HepG2 (cell line): ENCODE data around the gene NDUFS6. TPM values are rescaled to one million over a fixed set of nuclear protein-coding genes. Genes with fewer than 3 reads are reported as not detected.

Source experiments
- ATAC-seq: fragments of 200-7000 bp; cut with Tn5 transposase; 3 replicates; pipeline ENCODE4 v1.9.1; 2020; ENCODE audit warnings: mild to moderate bottlenecking, moderate library complexity
- BruUV-seq: library from RNA; stranded (reverse); fragments of 400-500 nt; replicated peaks from 2 replicates; lab custom pipeline; 2021; lab: Mats Ljungman, UMichigan
- CTCF ChIA-PET: fragments of 300-600 bp; formaldehyde crosslinking; extraction: SDS; loops from one replicate; lab custom pipeline; 2021; ENCODE audit warnings: low total read pairs, inconsistent platforms, low intra/inter-chr PET ratio; lab: Yijun Ruan, JAX
- POLR2A ChIA-PET: fragments of 350-600 bp; sonication (Branson Sonifier 250); formaldehyde crosslinking; loops from one replicate; lab custom pipeline; 2020; ENCODE audit warnings: antibody characterized with exemption, inconsistent platforms; lab: Yijun Ruan, JAX
- DNase-seq: peaks from one replicate; pipeline ENCODE4 v3.0.0-alpha.2; 2015; ENCODE audit warnings: low spot score
- FAIRE-seq: peaks from 3 replicates; lab custom pipeline; 2011; peaks lifted over from hg19 to GRCh38; lab: Jason Lieb, UNC
- H2AFZ ChIP-seq: one replicate; pipeline ENCODE4 v1.6.1; 2011; ENCODE audit warnings: low read length, inconsistent platforms
- H3K27ac ChIP-seq: fragments of 300-600 bp; 3 replicates; pipeline ENCODE4 v1.8.0; 2011; ENCODE audit warnings: mixed run types, mild to moderate bottlenecking, mixed read lengths, low read length, inconsistent platforms; ENCODE audit not compliant: insufficient read depth; ENCODE audit errors: extremely low read length
- H3K27me3 ChIP-seq, 2 experiments: fragments of 200-600 bp in 1 of 2; 2 replicates in 1 of 2; 3 replicates in 1 of 2; pipeline versions ENCODE4 v1.6.0 to v1.8.0; 2011; ENCODE audit warnings: low read length in 2 of 2, mild to moderate bottlenecking in 2 of 2, moderate library complexity in 2 of 2, inconsistent platforms in 1 of 2; ENCODE audit not compliant: insufficient read depth in 2 of 2, control insufficient read depth in 1 of 2
- H3K36me3 ChIP-seq, 2 experiments: fragments of 200-600 bp in 1 of 2; replicated peaks in 1 of 2; 2 replicates in 1 of 2; 3 replicates in 1 of 2; pipeline versions ENCODE4 v1.5.1 to v1.8.0; 2011; ENCODE audit warnings: low read length in 2 of 2, inconsistent platforms in 1 of 2; ENCODE audit not compliant: insufficient read depth in 2 of 2, control insufficient read depth in 1 of 2
- H3K4me1 ChIP-seq: 2 replicates; pipeline ENCODE4 v1.5.1; 2012; ENCODE audit warnings: low read length, inconsistent platforms; ENCODE audit not compliant: insufficient read depth
- H3K4me2 ChIP-seq: 2 replicates; pipeline ENCODE4 v1.6.0; 2011; ENCODE audit warnings: low read depth, low read length, inconsistent platforms
- H3K4me3 ChIP-seq, 3 experiments: fragments of 200-600 bp in 1 of 3; sonication (generic), shearing (Covaris generic) in 1 of 3; replicated peaks in 1 of 3; 2 replicates each; pipeline ENCODE4 v1.5.1; 2011 to 2016; ENCODE audit warnings: low read length in 3 of 3, inconsistent platforms in 2 of 3, low read depth in 2 of 3, mild to moderate bottlenecking in 2 of 3, control low read depth in 1 of 3, mixed read lengths in 1 of 3; ENCODE audit not compliant: insufficient read depth in 1 of 3
- H3K79me2 ChIP-seq: one replicate; pipeline ENCODE4 v1.6.1; 2011; ENCODE audit warnings: low read length, inconsistent platforms; ENCODE audit not compliant: insufficient read depth
- H3K9ac ChIP-seq: 2 replicates; pipeline ENCODE4 v1.6.0; 2011; ENCODE audit warnings: mild to moderate bottlenecking, low read depth, low read length, inconsistent platforms; ENCODE audit not compliant: insufficient read depth
- H3K9me3 ChIP-seq: 2 replicates; pipeline ENCODE4 v1.5.1; 2012; ENCODE audit warnings: mild to moderate bottlenecking, low read length
- H4K20me1 ChIP-seq: 2 replicates; pipeline ENCODE4 v1.6.0; 2011; ENCODE audit warnings: inconsistent platforms, mild to moderate bottlenecking, low read length, moderate library complexity; ENCODE audit not compliant: insufficient read depth
- IRF2 ChIP-seq: IDR thresholded peaks from 2 replicates; pipeline ENCODE4 v1.6.1; 2018; ENCODE audit warnings: missing genetic modification reagents, missing compliant biosample characterization
- MAFG ChIP-seq: sonication (generic); formaldehyde crosslinking; IDR thresholded peaks from 2 replicates; pipeline ENCODE4 v1.5.1; 2020; ENCODE audit warnings: mild to moderate bottlenecking, missing genetic modification reagents
- NFIB ChIP-seq: sonication (generic); formaldehyde crosslinking; IDR thresholded peaks from 2 replicates; pipeline ENCODE4 v1.9.0; 2021; ENCODE audit warnings: missing genetic modification reagents, mild to moderate bottlenecking, borderline replicate concordance
- ONECUT2 ChIP-seq: sonication (generic); formaldehyde crosslinking; IDR thresholded peaks from 2 replicates; pipeline ENCODE4 v1.4.0; 2020; ENCODE audit warnings: missing genetic modification reagents
- POLR2A ChIP-seq, 2 experiments: IDR thresholded peaks; 2 replicates each; pipeline ENCODE4 v1.6.1; 2011; ENCODE audit warnings: low read depth in 2 of 2, low read length in 2 of 2, mild to moderate bottlenecking in 1 of 2, moderate library complexity in 1 of 2; ENCODE audit not compliant: insufficient read depth in 1 of 2
- RARA ChIP-seq: IDR thresholded peaks from 2 replicates; pipeline ENCODE4 v1.6.1; 2016; ENCODE audit warnings: missing genetic modification reagents, missing compliant biosample characterization
- REL ChIP-seq: sonication (generic); formaldehyde crosslinking; conservative IDR thresholded peaks from 2 replicates; pipeline ENCODE4 v1.8.0; 2022; ENCODE audit warnings: mild to moderate bottlenecking, missing genetic modification reagents, moderate library complexity
- SAFB2 ChIP-seq: sonication (generic); formaldehyde crosslinking; IDR thresholded peaks from 2 replicates; pipeline ENCODE4 v1.5.1; 2020; ENCODE audit warnings: missing genetic modification reagents, low read depth, mild to moderate bottlenecking, borderline replicate concordance
- SNAPC5 ChIP-seq: sonication (generic); formaldehyde crosslinking; IDR thresholded peaks from 2 replicates; pipeline ENCODE4 v1.8.1; 2023; ENCODE audit warnings: mild to moderate bottlenecking, missing genetic modification reagents, borderline replicate concordance
- XBP1 ChIP-seq: sonication (generic); formaldehyde crosslinking; IDR thresholded peaks from 2 replicates; pipeline ENCODE4 v1.5.0; 2020; ENCODE audit warnings: missing genetic modification reagents
- ZBTB39 ChIP-seq: sonication (generic); formaldehyde crosslinking; IDR thresholded peaks from 2 replicates; pipeline ENCODE4 v1.5.0; 2020; ENCODE audit warnings: missing genetic modification reagents
- ZNF329 ChIP-seq: sonication (generic); formaldehyde crosslinking; IDR thresholded peaks from 2 replicates; pipeline ENCODE4 v1.9.0; 2021; ENCODE audit warnings: low read depth, mild to moderate bottlenecking, missing genetic modification reagents
- ZNF563 ChIP-seq: sonication (generic); formaldehyde crosslinking; IDR thresholded peaks from 2 replicates; pipeline ENCODE4 v1.8.0; 2022; ENCODE audit warnings: mild to moderate bottlenecking, moderate library complexity, missing genetic modification reagents
- ZNF75D ChIP-seq: sonication (generic); formaldehyde crosslinking; IDR thresholded peaks from 2 replicates; pipeline ENCODE4 v1.8.1; 2023; ENCODE audit warnings: missing genetic modification reagents, mild to moderate bottlenecking, borderline replicate concordance
- WGBS: methylation state at CpG from one replicate; pipeline ENCODE4 v1.1.6; 2017; ENCODE audit warnings: low lambda C conversion rate; 5-methylcytosine and 5-hydroxymethylcytosine counted together
- in situ Hi-C: cut with HindIII; loops from 2 replicates; pipeline ENCODE4 v1.10.0; 2017; ENCODE audit warnings: low pct_unique_long_range_greater_than_20kb; ENCODE audit not compliant: extremely low pct_ligation_motif_present
- intact Hi-C: fragments of 100-400 bp; cut with micrococcal nuclease; formaldehyde crosslinking; loops from one replicate; pipeline ENCODE4 v1.10.0; 2022; ENCODE audit not compliant: unreplicated experiment
- polyA plus RNA-seq, 8 experiments: library from polyadenylated mRNA; depleted of rRNA in 3 of 8; stranded (reverse) in 7 of 8; unstranded in 1 of 8; fragments of >200 nt; fragmentation: Illumina TruSeq in 4 of 8; extraction: Trizol in 4 of 8; gene quantifications; 2 replicates each; pipeline versions ENCODE4 v1.2.1 to v1.2.3, GENCODE V29; 2011 to 2016; ENCODE audit warnings: low read depth in 4 of 8, missing spikeins in 1 of 8, mixed read lengths in 1 of 8; ENCODE audit not compliant: insufficient read depth in 1 of 8
- total RNA-seq, 5 experiments: library from RNA; depleted of rRNA; stranded (reverse); fragments of >200 nt; fragmentation: Illumina TruSeq; extraction: Trizol; gene quantifications; 2 replicates each; pipeline ENCODE4 v1.2.3, GENCODE V29; 2016; ENCODE audit warnings: low read depth in 1 of 5

NDUFS6 gene
- total and polyA plus RNA-seq, 2 of the 13 experiments (the other 11 are each of a cell fraction or from before 2014, with no cell fraction given), result 23.7 to 50.4 TPM

- in situ Hi-C loops, result no loop called here
- Histone ChIP-seq H3K79me2 (no peaks in the 10 kb centered on the region), H3K36me3 (no peaks in the 10 kb centered on the region), H3K27ac (no peak overlapping the region), H3K4me2 (no peak overlapping the region), H4K20me1 (no peaks in the 10 kb centered on the region), H3K4me1 (no peaks in the 10 kb centered on the region), H3K4me3 (no peak overlapping the region), H3K9ac (no peak overlapping the region), H3K9me3 (no peaks in the 10 kb centered on the region), H2AFZ (no peak overlapping the region), H3K27me3 (peaks cover 2 to 48% of the 10 kb centered on the region in 2 experiments; a peak in 4 of 5 replicates)
- BruUV-seq, result no TSS peak
- ATAC-seq (no peak), FAIRE-seq (no peak), DNase-seq (no peak)
- CTCF ChIA-PET, result no interaction called here
- no peak for TF ChIP-seq ONECUT2 (CRISPR knock-in tag)
- TF ChIP-seq ZNF75D (CRISPR knock-in tag), result no peak
- TF ChIP-seq REL (CRISPR knock-in tag), result no peak
- TF ChIP-seq SAFB2, result no peak
- no peak for TF ChIP-seq ZBTB39
- no peak for TF ChIP-seq POLR2A (IDR thresholded peaks at IDR 0.05; ENCODE audit: insufficient read depth in 1 of 2, low read depth in 2 of 2, low read length in 2 of 2)
- TF ChIP-seq SNAPC5 (CRISPR knock-in tag), result no peak
- TF ChIP-seq RARA (CRISPR knock-in tag), result no peak
- no peak for TF ChIP-seq NFIB (CRISPR knock-in tag)
- no peak for TF ChIP-seq ZNF329 (CRISPR knock-in tag)
- TF ChIP-seq ZNF563 (CRISPR knock-in tag), result no peak
- TF ChIP-seq MAFG (CRISPR knock-in tag), result no peak
- TF ChIP-seq IRF2, result no peak
- TF ChIP-seq XBP1 (CRISPR knock-in tag), result no peak
- WGBS, result 0% methylated on average over 6 of the region's 20 CpGs
- POLR2A ChIA-PET, result no interaction called here
- intact Hi-C loops, result no loop called here
Measured at GRCh38 chr5:1771149-1772065, 29.8 kb upstream of the NDUFS6 start.
